WTC11 (cell line): ENCODE measurements around the gene ATP4A.

Experiments
- CREB1 ChIP-seq: sonication (generic); formaldehyde crosslinking; IDR thresholded peaks from 2 replicates; pipeline ENCODE4 v1.8.0; 2023; ENCODE audit warnings: mild to moderate bottlenecking, missing genetic modification reagents
- RELA ChIP-seq: sonication (generic); formaldehyde crosslinking; IDR thresholded peaks from 2 replicates; pipeline ENCODE4 v1.8.1; 2022; ENCODE audit warnings: missing genetic modification reagents, mild to moderate bottlenecking, borderline replicate concordance
- TF ChIP-seq, protein P1 (sequence below): fragments of 200-600 bp; IDR thresholded peaks from 2 replicates; pipeline ENCODE4 v1.8.0; 2022; ENCODE audit warnings: antibody characterized with exemption

DNA sequence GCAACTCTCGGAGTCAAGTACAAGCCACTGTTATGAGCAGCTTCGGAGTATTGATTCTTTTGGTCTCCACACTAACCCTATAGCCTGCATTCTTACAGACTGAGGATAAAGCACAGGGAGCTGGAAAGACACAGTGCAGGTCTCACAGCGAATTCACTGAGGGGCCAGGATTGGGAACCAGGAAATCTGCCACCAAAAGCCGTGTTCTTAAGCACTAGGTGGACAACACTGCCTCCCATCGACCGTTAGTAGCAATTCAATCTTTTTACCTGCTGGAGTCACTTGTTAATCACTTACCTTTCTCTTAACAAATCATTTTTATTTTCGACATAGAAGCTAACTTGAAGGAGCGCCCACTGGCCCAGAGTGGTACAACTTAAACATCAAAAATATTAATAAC, 28.8 kb upstream of the ATP4A start:
- TF ChIP-seq, protein P1, sequence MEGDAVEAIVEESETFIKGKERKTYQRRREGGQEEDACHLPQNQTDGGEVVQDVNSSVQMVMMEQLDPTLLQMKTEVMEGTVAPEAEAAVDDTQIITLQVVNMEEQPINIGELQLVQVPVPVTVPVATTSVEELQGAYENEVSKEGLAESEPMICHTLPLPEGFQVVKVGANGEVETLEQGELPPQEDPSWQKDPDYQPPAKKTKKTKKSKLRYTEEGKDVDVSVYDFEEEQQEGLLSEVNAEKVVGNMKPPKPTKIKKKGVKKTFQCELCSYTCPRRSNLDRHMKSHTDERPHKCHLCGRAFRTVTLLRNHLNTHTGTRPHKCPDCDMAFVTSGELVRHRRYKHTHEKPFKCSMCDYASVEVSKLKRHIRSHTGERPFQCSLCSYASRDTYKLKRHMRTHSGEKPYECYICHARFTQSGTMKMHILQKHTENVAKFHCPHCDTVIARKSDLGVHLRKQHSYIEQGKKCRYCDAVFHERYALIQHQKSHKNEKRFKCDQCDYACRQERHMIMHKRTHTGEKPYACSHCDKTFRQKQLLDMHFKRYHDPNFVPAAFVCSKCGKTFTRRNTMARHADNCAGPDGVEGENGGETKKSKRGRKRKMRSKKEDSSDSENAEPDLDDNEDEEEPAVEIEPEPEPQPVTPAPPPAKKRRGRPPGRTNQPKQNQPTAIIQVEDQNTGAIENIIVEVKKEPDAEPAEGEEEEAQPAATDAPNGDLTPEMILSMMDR: peak; percentile 43; the same call in 1 of the 2 replicates
- TF ChIP-seq CREB1 (CRISPR knock-in tag): no peak
- no peak for TF ChIP-seq RELA (CRISPR knock-in tag)
